Kidney glomerular epithelial cell (primary cell): ENCODE results near the gene MEGF8.
A peak's percentile ranks its signal among the peaks of the same experiment; 100 is the strongest.

ENCODE experiments used
- DNase-seq: peaks from one replicate; lab custom pipeline; 2025; lab: John Stamatoyannopoulos, UW

Gene MEGF8

GRCh38 chr19:42325308-42325895 lies at the start of gene MEGF8:
MEGF8 (plus strand) TSS chr19:42325635; CDS start chr19:42326244, 609 bp downstream.
- peak; percentile 97 for DNase-seq

GRCh38 chr19:42276284-42276683 lies 49.2 kb upstream of the MEGF8 start:
- no peak for DNase-seq

GRCh38 chr19:42276821-42277220 lies 48.6 kb upstream of the MEGF8 start:
- peak; percentile 6 for DNase-seq

DNA sequence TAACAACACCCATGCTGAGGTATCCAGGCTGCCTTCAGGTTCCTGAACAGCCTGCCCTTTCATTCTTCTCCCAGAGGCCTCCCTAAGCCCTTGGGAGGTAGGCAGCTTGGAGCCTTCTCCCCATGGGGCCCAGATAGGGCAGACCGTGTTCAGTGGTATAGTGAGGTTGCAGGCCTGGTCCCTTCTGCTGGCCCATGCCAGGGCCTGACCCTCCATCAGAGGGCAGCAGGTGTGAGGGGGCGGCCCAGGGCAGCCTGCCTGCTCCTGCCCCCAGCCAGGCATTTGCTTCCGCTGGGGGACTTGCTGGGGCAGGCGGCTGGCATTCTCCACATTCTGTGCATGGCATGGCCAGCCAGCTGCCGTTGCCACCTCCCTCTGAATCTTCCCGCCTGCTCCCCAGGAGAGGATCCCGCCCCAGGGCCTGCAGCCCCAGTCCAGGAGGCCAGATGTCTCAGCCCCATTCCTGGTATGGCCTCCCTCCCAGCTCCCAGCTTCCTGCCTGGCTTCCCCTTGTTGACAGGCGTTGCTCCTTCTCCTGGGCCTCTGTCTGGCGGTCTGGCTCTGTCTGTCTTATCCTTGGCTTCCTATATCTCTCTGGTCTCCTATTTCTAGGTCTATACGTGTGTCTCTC lies 47.5 kb upstream of the MEGF8 start:
- peak; percentile 2 for DNase-seq

GRCh38 chr19:42278452-42279154 lies 46.8 kb upstream of the MEGF8 start:
- no peak for DNase-seq

- DNase-seq = peak; percentile 8
Measured at GRCh38 chr19:42279155-42279901, 46.1 kb upstream of the MEGF8 start.

- DNase-seq = peak; percentile 68
Measured at GRCh38 chr19:42279902-42280814, 45.3 kb upstream of the MEGF8 start.

DNA sequence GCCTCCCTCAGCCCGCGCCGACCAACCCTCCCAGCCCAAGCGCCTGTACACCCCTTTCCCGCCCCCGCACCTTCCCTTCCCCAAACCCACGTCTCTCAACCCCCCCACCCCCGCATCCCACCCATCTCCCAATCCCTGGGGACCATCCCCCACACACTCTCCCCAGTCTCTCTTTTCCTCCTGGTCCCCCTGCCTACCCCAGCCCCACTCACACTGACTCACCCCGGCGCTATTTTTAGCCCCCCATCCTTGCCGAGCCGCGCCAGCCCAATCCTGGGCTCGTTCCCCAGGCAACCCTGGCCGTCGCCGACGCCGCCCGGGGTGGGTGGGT lies 44.7 kb upstream of the MEGF8 start:
- no peak for DNase-seq

GRCh38 chr19:42281146-42281826 lies 44.1 kb upstream of the MEGF8 start:
- DNase-seq = no peak

- DNase-seq = peak; percentile 26
Measured at GRCh38 chr19:42281827-42282762, 43.3 kb upstream of the MEGF8 start.

DNA sequence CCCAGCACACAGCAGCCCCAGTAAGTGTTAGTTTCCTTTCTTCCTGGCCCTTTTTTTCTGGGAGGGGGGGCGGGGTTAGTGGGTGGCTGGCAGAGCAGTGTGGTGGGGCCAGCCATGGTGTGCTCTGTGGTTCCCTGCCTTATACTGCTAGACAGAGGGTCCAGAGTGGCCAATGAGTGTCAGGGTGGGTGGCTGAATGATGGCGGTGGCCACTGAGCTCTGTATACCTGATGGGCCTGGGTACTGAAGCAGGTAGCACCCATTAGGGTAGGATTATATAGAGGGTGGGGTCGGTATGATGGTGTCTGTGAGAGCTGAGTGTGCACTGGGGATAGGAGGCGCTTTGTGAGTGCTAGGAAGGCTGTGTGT lies 42.6 kb upstream of the MEGF8 start:
- DNase-seq = no peak

DNA sequence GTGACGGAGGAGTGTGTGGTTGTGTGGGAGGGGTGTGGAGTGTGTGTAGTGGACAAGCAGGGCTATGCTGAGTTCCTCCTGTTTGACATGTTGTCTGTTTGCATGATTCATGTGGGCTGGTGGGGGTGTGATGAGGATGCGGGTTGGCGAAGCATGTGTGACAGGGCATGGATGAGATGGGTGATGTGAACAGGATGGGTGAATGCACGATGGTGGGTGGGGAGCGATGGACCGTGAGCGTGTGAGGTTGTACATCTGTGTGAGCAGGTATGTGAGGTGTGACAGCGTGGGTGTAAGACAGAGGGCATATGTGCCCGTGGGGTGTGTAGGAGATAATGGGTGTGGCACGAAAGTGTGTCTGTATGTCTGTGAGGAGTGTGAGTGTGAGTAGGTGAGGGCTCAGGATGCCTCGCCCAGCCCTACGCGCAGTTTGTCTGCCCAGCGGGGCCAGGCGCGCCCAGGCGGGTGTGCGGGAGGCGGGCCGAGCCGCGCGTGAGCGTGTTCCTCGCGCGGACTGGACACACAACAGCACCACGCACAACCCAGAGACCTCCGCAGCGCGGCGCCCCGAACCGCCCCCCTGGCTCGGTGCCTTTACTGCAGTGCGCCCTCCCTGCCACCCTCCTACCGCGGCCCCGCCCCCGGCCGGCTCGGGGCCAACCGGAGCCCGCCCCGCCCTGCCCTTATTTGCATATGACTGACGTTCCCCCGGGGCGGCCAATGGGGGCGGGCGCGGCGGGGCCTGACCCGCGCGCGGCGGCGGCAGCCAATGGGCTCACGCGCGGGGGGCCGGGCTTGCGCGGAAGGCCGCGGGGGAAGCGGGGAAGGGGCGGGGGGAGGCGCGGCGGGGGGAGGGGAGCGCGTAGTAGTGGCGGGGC lies 42.0 kb upstream of the MEGF8 start:
- peak; percentile 77 for DNase-seq

GRCh38 chr19:42284066-42284501 lies 41.4 kb upstream of the MEGF8 start:
- peak; percentile 37 for DNase-seq

DNA sequence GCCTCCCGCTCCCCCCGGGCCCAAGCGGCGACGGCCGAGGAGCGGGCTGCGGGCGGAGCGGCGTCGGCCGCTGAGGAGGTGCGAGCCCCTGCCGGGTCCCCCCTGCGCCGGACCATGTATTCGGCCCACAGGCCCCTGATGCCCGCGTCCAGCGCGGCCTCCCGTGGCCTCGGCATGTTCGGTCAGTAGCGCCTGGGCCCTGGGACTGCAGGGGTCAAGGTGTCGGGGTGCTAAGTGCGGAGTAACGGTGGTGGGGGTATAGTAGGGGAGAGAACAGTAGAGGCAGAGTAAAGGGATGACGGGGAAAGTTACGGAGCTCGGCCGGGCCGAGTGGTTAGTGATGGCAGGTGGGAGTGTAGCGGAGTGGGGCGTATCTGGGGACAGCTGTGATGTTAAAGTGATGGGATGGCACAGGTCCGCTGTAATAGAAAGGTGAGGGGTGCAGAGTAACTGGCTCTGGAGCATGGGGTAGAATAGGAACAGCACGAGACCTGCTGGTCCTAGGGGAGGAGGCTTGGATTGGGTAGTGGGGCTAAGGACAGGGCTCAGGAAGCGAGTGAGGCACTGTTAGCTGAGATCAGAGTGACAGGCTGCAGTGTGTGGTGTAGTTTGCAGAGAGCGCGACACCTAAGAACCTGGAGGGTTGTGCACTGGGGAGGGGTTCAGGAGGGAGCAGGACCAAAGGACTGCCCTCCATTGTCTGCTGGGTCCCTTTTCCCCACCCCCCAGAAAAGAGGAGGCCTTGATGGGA lies 40.7 kb upstream of the MEGF8 start:
- no peak for DNase-seq

- no peak for DNase-seq
Measured at GRCh38 chr19:42285541-42285941, 39.9 kb upstream of the MEGF8 start.

- DNase-seq = no peak
Measured at GRCh38 chr19:42285988-42286348, 39.5 kb upstream of the MEGF8 start.

DNA sequence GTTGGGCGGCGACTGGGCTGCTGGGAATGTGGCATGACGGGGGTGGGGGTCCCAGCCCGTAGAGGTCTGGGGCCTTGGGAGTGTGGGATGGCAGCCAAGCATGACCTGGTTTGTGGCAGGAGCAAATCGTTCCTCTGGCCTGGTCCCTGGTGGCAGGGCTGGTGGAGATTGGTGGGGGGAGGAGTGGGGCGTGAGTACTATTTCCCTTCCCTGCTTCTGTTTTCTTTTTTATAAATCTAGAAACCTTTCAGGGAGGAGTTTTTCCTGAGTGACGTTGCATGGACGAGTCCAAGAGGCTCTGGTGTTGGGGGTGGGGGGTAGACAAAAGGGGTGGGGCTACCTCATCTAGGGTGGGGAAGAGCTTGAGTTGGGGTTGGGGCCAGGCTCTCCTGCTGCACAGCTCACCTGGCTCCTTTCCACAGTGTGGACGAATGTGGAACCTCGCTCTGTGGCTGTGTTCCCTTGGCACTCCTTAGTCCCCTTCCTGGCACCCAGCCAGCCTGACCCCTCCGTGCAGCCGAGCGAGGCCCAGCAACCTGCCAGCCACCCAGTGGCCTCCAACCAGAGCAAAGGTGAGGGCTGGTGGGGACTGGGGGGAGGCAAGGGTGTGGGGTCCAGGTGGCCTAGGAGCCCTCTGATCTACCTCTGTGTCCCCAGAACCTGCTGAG lies 39.0 kb upstream of the MEGF8 start:
- no peak for DNase-seq
